ENCODE data around the gene KRTAP9-7. TPM values are rescaled to one million over a fixed set of nuclear protein-coding genes. Genes with fewer than 3 reads are reported as not detected.

The KRTAP9-7 gene
- total RNA-seq, 1 experiment from 2014 or later: not detected

DNA sequence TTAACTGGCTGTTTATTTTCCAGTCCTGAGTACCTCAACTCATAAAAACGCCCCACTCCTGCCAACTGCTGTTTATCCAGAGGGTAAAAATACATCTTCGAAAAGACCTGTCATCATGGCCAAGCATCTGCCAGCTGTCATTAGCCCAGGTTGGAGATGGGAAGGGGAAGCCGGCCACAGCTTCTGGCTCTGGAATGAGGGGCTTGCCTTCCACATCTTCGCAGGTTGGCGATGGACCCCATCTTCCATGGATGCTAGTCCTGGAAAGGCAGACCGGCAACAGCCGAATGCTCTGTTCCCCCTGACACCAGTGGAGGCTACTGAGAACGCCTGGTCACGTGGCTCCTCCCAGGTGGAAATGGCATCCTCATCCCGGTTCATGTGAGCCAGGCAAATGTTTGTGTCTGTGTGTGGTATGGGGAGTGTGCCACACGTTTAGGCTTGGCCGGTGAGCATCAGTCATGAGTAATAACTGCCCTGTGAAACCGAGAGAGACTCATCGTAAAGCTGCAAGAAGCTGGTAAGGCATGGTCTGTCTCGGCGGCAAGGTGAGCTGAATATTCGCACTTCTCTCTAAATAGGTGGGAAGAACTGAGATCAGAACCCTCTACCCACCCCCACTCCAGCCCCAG lies 40.4 kb downstream of the KRTAP9-7 start:
- DNase-seq (ENCODE audit: low spot score): no peak
- no peak overlapping the region for H3K27ac ChIP-seq (ENCODE audit: low read depth, low read length, poor library complexity, severe bottlenecking)
- ChIA-PET CTCF (no interaction called here), POLR2A (ENCODE audit: low non-redundant PET) (no interaction called here)
- H3K9me3 ChIP-seq (ENCODE audit: low read depth, low read length, poor library complexity, severe bottlenecking): no peaks in the 10 kb centered on the region
- no peaks in the 10 kb centered on the region for H3K27me3 ChIP-seq (replicated peaks; ENCODE audit: insufficient read depth, low read depth, low read length, poor library complexity)
- H3K36me3 ChIP-seq (ENCODE audit: insufficient read depth, low read length, poor library complexity, severe bottlenecking): no peaks in the 10 kb centered on the region
- TF ChIP-seq, protein P1, sequence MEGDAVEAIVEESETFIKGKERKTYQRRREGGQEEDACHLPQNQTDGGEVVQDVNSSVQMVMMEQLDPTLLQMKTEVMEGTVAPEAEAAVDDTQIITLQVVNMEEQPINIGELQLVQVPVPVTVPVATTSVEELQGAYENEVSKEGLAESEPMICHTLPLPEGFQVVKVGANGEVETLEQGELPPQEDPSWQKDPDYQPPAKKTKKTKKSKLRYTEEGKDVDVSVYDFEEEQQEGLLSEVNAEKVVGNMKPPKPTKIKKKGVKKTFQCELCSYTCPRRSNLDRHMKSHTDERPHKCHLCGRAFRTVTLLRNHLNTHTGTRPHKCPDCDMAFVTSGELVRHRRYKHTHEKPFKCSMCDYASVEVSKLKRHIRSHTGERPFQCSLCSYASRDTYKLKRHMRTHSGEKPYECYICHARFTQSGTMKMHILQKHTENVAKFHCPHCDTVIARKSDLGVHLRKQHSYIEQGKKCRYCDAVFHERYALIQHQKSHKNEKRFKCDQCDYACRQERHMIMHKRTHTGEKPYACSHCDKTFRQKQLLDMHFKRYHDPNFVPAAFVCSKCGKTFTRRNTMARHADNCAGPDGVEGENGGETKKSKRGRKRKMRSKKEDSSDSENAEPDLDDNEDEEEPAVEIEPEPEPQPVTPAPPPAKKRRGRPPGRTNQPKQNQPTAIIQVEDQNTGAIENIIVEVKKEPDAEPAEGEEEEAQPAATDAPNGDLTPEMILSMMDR (conservative IDR thresholded peaks at IDR 0.05; ENCODE audit: low read depth, low read length): no peak
- no peak for TF ChIP-seq EZH2 (IDR thresholded peaks at IDR 0.05; ENCODE audit: borderline replicate concordance, low read depth, low read length, poor library complexity, severe bottlenecking)
- intact Hi-C loops (cut with micrococcal nuclease; ENCODE audit: unreplicated experiment): no loop called here
- no peaks in the 10 kb centered on the region for H3K4me1 ChIP-seq (ENCODE audit: insufficient read depth, low read length, poor library complexity, severe bottlenecking)
- no peak overlapping the region for H3K4me3 ChIP-seq (ENCODE audit: low read depth, low read length, poor library complexity, severe bottlenecking)
- BruUV-seq (replicated peaks): no TSS peak

DNA sequence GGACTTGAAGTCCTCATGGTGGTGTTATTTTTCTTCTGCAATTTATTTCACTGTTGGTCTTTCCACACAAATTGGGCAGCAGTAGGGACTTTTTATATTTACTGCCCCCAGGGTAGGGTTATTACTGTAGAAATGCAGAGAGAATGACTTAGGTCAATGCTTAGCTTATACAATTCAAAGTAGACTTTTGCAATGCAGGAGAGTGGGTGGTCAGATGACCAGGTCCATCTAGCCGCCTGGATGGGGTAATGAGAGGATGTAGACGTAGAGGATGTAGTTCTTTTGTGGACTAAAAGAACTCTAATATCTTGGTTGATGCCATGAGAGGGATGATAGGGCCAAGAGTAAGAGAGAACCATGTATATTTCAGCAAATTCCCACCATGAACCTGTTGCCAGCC lies 42.7 kb downstream of the KRTAP9-7 start:
- POLR2A ChIA-PET (ENCODE audit: low non-redundant PET): no interaction called here

DNA sequence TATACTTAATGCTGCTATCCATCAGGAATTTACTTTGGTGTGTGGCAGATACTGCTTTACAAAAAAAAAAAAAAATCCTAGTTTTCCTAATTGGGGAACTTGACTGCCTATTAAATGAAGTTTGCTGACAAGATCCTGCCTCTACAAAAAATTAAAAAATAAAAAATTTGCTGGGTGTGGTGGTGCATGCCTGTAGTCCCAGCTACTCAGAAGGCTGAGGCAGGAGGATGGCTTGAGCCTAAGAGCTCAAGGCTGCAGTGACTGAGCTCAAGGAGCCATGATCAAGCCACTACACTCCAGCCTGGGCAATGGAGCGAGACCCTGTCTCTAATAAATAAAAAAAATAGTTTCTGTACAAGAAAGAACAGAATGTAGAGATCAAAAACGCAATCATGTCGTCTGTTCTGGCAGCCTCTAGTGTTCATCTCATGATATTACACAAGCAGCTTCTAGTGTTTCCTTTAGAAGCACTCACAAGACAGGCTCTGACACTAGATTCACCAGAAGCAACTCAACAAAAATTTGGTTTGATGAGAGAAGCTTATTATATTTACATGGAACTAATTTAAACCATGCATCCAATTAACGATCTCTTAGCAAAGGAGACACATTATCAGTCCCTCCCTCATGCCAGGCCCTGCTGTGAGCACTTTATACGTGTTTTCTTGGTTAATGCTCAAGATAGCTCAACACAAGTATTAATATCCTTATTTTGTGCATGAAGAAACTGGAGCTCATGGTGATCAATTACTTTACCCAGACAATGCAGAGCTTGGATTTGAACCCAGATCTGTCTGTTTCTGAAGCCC lies 46.8 kb downstream of the KRTAP9-7 start:
- Histone ChIP-seq H3K4me1 (ENCODE audit: insufficient read depth, low read length, poor library complexity, severe bottlenecking) (no peaks in the 10 kb centered on the region), H3K27me3 (replicated peaks; ENCODE audit: insufficient read depth, low read depth, low read length, poor library complexity) (no peaks in the 10 kb centered on the region), H3K9me3 (ENCODE audit: low read depth, low read length, poor library complexity, severe bottlenecking) (no peaks in the 10 kb centered on the region), H3K36me3 (ENCODE audit: insufficient read depth, low read length, poor library complexity, severe bottlenecking) (no peaks in the 10 kb centered on the region), H3K4me3 (ENCODE audit: low read depth, low read length, poor library complexity, severe bottlenecking) (no peak overlapping the region), H3K27ac (ENCODE audit: low read depth, low read length, poor library complexity, severe bottlenecking) (no peak overlapping the region)
- TF ChIP-seq, protein P1 (conservative IDR thresholded peaks at IDR 0.05; ENCODE audit: low read depth, low read length): peak; percentile 63
- TF ChIP-seq EZH2 (IDR thresholded peaks at IDR 0.05; ENCODE audit: borderline replicate concordance, low read depth, low read length, poor library complexity, severe bottlenecking): no peak
- intact Hi-C loops (cut with micrococcal nuclease; ENCODE audit: unreplicated experiment): no loop called here
- CTCF ChIA-PET: interaction anchor here (1.0 kb wide), 1 partner anchor 8 kb away, joined by 6 read pairs; no protein-coding TSS in a partner anchor
- BruUV-seq (replicated peaks): no TSS peak
- peak; percentile 56 for DNase-seq (ENCODE audit: low spot score)
- POLR2A ChIA-PET (ENCODE audit: low non-redundant PET): no interaction called here

More for the DNA sequence above, 42.7 kb downstream of the KRTAP9-7 start:
- CTCF ChIA-PET: no interaction called here
- DNase-seq (ENCODE audit: low spot score): no peak
- Histone ChIP-seq H3K27ac (ENCODE audit: low read depth, low read length, poor library complexity, severe bottlenecking) (no peak overlapping the region), H3K36me3 (ENCODE audit: insufficient read depth, low read length, poor library complexity, severe bottlenecking) (no peaks in the 10 kb centered on the region), H3K27me3 (replicated peaks; ENCODE audit: insufficient read depth, low read depth, low read length, poor library complexity) (no peaks in the 10 kb centered on the region), H3K9me3 (ENCODE audit: low read depth, low read length, poor library complexity, severe bottlenecking) (no peaks in the 10 kb centered on the region), H3K4me3 (ENCODE audit: low read depth, low read length, poor library complexity, severe bottlenecking) (no peak overlapping the region), H3K4me1 (ENCODE audit: insufficient read depth, low read length, poor library complexity, severe bottlenecking) (no peaks in the 10 kb centered on the region)
- intact Hi-C loops (cut with micrococcal nuclease; ENCODE audit: unreplicated experiment): no loop called here
- no TSS peak for BruUV-seq (replicated peaks)
- TF ChIP-seq, protein P1 (conservative IDR thresholded peaks at IDR 0.05; ENCODE audit: low read depth, low read length): no peak
- TF ChIP-seq EZH2 (IDR thresholded peaks at IDR 0.05; ENCODE audit: borderline replicate concordance, low read depth, low read length, poor library complexity, severe bottlenecking): no peak
